8988T (cell line): Measurements from ENCODE around the gene ARPP21.

Experiments used
- DNase-seq: peaks from one replicate; pipeline ENCODE4 v3.0.0; 2011

The ARPP21 gene

GRCh38 chr3:35643495-35643894 is 4.2 kb downstream of the ARPP21 start:
- no peak for DNase-seq

DNA sequence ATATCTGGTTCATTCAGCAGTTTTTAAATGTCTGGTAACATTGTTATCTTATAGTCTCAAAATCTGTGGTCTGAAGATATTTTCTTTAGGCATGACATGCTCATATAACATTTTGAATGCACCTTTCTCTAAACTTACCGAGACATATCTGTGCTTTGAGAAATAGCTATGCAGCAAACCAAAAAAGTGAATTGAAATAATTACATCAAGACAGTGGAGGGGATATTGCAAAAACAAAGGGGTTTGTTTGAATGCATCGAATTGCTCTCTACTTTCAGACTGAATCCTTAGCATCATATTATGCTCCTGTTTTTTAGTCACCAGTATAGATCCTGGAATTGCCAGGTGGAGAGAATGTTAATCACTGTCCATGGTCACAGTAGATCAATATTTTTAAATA is 5.1 kb downstream of the ARPP21 start:
- DNase-seq: no peak

- DNase-seq: no peak
These were observed 5.9 kb downstream of the ARPP21 start for GRCh38 chr3:35645189-35645588.

DNA sequence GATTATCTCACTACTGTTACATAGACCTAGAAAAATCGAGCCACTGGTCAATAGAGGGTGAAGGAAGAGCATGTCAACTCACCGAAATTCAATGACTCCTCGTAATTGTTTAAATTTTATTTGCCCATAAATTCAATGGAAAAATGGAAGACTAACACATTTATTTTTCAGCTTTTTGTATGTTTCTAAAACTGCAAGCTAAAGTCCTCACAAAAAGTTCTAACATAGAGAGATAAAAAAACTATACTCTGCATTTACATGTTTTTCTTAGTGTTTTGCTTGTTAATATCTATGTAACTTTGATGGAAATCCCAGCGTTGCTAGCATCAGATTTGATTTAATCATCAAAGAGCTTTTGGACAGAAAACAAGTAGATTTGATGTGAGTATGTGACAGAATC is 6.8 kb downstream of the ARPP21 start:
- no peak for DNase-seq

GRCh38 chr3:35647461-35647860 is 8.1 kb downstream of the ARPP21 start:
- DNase-seq: no peak

DNA sequence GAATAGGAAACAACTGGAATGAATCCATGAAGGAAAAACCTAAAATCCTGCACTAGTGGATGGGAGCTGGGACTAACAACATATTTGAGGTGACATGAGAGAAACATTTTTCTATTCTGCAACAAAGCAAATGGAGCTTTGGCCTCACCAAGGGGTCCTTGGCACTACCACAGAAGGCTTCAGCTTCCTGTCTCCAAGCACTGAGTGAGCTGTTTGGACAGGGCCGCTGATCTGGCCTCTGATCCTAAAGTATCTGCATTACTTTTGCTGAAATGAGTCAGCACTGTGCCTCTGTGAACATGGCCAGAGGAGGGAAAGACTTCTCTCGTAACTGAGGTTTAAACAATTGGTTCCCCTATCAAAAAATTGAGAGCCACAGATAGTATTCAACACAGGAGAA is 9.0 kb downstream of the ARPP21 start:
- no peak for DNase-seq

DNA sequence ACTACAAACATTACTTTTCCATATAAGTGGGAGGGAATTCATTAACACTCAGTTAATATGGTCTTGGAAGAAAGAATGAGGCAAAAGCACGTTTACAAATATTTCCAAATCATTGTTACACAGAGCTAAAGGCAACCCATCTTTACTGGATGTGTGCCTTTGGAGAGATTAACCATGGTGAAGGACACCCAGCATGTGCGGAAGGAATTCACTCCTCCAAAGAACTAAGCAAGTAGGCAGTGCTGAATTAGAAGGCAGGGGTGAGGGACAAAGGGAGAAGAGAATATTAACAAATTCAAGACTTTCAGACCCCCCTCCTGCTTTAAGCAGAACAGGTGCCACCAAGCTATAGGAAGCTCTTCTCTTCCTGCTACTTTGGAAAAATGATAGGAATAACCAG is 10.1 kb downstream of the ARPP21 start:
- DNase-seq: no peak

- no peak for DNase-seq
These were observed 12.1 kb downstream of the ARPP21 start for GRCh38 chr3:35651426-35651825.

GRCh38 chr3:35651851-35652250 is 12.5 kb downstream of the ARPP21 start:
- no peak for DNase-seq

GRCh38 chr3:35653347-35653746 is 14.0 kb downstream of the ARPP21 start:
- no peak for DNase-seq

DNA sequence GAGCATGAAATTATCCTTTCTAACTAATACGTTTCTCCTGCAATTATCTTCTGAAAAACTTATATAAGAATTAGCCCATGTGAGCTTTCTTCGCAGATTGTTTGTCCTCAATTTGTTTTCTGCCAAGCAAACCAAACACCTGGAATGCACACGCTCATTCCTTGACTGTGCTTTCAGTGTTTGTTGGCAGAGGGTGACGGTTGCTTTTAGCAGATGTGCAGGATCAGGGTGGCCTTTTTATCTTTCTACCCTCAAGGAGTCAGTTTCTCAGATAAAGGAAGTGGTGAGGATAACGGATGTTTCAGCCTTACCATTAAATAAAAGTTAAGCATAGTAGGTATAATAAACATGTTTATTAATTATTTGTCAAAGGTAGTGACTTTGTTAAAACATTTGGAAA is 15.2 kb downstream of the ARPP21 start:
- DNase-seq: no peak

GRCh38 chr3:35658686-35659085 is 19.4 kb downstream of the ARPP21 start:
- DNase-seq: no peak

DNA sequence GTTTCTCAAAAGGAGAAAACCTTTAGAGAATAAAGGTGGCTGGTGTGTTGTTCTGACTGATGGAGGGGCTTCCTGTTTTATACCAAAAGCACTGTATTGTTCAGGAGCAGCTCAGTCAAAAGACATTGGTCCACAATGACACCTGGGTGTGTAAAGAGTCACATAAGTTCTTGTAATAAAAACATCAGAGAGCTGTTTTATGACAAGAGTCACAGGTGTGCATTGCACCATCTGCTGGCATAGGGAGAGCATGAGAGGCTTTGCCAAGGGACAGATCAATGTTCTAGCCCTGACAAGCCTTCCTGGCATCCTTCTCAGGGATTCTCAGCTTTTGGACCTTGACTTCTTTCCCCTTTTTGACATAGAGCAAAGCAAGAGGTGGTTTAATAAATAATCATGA is 20.4 kb downstream of the ARPP21 start:
- DNase-seq: no peak

- DNase-seq: no peak
These were observed 24.1 kb downstream of the ARPP21 start for GRCh38 chr3:35663471-35663870.

GRCh38 chr3:35664460-35664919 is 25.2 kb downstream of the ARPP21 start:
- no peak for DNase-seq

GRCh38 chr3:35665390-35666055 is 26.2 kb downstream of the ARPP21 start:
- DNase-seq: no peak

DNA sequence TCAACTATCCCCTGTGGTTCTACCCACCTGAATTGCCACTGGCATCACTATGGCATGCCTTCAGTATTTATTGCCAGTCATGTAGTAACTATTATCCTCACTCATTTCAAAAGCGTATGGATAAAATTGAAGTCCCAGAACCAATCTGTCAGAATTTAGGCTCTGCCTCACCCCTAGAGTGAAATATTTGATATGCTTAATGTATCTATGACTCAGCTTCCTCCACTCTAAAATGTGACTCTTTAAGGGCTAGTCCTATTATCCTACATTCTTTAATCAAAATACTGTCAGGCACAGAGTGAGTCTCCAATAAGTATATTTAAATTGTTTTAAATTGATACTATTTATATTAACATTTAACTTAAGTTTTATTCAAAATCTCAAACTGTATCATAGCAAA is 27.6 kb downstream of the ARPP21 start:
- DNase-seq: no peak

- DNase-seq: no peak
These were observed 31.2 kb downstream of the ARPP21 start for GRCh38 chr3:35670408-35670965.

DNA sequence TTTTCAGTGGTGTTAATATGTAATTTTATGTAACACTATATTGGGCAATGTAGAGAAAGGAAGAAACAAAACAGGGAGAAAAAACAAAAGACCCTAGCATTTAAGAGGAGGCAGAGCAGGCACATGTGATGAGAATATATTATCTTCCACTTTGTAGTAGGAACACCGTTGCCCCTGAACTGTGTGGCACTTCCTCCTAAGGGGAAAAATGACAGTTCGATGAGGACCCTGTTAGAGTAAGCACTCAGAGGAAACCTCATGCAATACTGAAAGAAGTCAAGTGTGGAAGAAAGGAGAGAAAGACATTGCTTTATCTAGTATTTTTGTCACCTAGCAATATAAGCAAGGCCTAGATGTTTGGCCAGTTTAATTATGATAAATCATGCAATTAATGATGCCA is 32.2 kb downstream of the ARPP21 start:
- DNase-seq: no peak

- DNase-seq: no peak
These were observed 33.7 kb downstream of the ARPP21 start for GRCh38 chr3:35673017-35673416.

DNA sequence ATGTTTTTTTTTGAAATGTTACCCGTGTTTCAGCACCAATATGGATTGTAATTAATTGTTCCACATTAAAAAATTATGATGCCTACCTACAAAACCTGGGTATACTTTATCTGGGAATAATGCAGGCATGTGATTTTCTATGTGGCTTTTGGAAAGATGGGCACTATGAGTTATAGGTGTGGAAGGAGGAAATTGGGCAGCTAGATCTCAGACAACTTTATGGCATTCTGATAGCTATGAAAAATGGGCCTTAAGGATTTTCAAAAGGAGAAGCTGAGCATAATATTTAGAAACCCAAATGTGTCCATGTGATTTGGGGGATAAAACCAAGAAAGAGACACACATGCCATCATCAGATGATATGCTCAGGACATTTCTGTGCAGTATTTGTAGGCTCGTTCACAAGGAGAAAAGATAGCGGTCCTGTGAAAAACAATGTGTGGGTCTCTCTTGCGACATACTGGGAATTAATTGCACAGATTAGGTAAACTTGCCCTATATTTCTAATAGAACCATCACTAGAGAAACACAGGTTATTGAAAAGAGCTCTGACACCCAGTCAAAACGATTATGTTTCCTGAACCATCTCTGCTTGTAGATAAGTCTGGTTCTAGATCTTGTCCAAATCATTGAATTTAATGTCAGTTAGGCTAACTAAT is 35.3 kb downstream of the ARPP21 start:
- DNase-seq: no peak

DNA sequence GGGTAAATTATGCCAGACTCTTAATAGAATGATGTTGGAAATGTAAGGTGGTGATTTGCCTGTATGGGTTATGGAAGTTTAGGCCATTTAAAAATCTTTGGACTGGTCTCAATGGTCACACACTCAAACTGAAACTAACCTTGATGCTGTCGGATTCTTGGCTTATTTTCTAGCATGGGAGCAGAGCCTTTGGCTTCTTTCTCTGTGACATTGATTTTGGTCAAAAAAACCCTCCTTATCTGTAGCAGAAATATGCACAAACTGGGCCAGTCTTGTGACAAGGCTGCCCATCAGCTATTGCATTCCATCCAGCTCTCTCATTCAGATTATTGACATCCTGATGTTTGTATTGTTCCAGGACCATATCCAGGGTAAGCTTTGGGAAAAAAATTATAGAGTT is 35.9 kb downstream of the ARPP21 start:
- no peak for DNase-seq

DNA sequence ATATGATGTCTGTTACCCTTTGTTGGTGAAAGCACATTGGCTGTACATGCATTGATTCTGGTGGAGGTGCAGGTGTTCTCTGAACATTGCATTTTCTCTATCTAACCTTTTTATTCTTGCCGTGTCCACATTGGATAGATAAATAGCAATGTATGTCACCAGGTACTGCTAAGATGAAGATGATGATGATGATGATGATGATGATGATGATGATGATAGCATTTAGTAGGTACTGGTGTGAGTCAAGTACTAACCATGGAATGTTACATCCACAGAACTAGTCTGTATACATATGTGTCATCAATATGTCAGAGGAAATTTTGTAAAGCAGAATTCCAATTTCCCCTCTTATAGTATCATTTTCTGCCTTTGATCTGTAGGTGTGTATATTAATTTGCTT is 36.3 kb downstream of the ARPP21 start:
- no peak for DNase-seq

DNA sequence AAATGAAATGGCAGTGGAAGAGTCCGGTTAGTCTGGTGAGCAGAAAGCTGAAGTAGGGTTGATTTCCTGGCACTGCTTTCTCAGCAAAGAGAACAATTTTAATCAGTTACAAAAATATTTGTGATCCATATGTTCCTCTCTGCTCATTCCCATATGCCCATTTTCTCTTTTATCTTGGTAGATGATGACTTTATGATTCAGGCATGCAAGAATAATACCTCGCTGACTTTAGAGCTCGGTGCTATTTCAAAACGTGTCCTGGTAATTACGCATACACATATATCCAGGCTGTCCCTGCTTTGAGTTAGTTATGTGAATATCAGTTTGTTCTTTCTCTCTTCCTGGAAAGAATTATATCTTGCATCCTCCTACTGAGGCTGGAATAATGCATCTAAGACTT is 38.5 kb downstream of the ARPP21 start:
- DNase-seq: no peak
